Colon (tissue), 2 donors: ENCODE results near the gene KCNF1.

Experiments
- FAIRE-seq: peaks from 2 replicates; lab custom pipeline; 2012; peaks lifted over from hg19 to GRCh38; lab: Jason Lieb, UNC
- donor health status: control.
- donor health status: control.

Gene KCNF1

DNA sequence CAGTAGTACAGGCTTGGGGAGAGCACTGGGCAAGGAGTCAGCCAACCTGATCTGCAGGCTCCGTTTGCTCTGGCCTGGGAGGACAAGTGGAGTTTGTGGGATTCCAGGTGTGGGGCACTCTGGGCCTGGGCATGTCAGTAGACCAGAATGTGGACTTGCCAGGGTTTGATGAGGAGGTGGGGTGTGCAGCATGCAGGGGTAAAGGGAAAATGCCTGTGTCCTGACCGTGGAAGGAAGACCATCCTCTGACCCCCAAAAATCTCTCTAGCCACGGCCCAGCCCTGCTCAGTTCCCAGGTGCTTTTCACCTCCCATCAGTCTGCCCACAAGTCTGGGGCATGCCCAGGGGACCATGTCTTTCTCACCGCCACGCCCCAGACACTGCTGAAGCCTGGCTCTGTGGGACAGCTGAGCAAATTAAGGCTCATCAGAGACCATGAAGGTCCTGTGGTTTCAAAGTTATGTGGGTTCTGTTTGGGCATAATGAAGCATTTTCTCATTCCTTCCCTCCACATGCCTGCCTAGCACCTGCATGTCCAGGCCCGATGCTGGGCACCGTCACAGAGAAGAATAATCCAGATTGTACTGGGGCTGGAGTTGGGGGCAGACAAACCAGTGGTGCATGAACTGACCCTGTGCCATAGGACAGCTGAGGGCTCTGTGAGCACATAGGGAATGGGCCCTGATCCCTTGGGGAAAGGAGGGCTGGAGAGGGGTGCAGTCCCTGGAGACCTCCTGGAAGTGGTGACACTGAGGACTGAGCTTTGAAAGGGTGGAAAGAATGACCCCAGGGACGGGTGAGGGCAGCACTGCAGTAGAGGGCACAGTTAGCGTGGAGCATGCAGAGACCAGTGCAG is 6.5 kb upstream of the KCNF1 start:
- FAIRE-seq: no peak

DNA sequence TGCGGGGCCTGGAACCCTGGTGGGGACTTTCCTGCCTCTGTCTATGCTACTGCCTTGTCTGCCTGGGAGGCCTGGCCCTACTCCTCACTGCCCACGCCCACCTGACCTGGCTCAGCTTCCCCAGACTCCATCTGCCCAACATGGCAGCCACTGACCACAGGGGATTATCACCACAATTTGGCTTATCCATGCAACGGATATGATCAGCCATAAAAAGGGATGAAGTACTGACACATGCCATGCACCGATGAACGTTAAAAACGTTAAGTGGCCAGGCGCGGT is 5.9 kb upstream of the KCNF1 start:
- no peak for FAIRE-seq

DNA sequence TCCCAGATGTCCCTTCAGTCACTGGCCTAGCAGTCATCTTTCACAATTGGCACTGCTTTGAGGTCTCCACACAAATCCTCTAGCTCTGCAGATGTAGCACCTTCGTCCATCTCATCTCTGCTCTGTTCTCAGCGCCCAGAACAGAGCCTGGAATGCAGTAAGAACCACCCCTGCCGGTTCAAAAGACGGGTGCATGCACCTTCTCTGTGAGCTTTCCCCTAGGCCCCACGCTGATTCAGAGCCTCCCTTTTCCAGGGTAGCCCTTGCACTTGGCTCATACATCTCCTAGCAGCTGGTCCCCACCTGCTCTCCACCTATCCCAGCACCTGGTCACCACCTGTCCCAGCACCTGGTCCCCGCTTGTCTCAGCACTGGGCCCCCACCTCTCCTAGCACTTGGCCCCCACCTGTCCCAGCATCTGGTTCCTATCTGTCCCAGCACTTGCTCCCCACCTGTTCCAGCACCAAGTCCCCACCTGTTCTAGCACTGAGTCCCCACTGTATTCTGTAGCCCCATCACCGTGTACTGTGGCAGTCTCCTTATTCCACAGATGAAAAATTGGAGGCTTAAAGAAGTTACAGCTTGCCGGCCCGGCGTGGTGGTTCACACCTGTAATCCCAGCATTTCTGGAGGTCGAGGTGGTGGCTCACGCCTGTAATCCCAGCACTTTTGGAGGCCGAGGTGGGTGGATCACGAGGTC is 4.7 kb upstream of the KCNF1 start:
- no peak for FAIRE-seq

DNA sequence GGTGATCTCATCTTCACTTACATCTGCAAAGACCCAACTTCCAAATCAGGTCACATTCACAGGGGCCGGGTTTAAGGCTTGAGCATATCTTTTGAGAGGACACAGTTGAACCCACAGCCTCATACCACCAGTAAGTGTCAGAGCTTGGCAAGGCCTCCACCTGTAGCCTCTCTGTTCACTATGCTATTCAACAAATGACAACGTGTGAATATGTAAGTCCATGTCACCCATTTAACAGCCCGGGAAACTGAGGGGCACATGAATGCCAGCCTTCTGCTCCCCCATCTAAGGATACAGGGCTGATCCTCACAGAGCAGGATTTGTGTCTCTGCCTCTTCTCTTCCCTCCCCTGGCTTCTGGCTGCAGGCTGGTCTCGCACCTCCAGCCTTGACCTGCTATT is 3.5 kb upstream of the KCNF1 start:
- no peak for FAIRE-seq

DNA sequence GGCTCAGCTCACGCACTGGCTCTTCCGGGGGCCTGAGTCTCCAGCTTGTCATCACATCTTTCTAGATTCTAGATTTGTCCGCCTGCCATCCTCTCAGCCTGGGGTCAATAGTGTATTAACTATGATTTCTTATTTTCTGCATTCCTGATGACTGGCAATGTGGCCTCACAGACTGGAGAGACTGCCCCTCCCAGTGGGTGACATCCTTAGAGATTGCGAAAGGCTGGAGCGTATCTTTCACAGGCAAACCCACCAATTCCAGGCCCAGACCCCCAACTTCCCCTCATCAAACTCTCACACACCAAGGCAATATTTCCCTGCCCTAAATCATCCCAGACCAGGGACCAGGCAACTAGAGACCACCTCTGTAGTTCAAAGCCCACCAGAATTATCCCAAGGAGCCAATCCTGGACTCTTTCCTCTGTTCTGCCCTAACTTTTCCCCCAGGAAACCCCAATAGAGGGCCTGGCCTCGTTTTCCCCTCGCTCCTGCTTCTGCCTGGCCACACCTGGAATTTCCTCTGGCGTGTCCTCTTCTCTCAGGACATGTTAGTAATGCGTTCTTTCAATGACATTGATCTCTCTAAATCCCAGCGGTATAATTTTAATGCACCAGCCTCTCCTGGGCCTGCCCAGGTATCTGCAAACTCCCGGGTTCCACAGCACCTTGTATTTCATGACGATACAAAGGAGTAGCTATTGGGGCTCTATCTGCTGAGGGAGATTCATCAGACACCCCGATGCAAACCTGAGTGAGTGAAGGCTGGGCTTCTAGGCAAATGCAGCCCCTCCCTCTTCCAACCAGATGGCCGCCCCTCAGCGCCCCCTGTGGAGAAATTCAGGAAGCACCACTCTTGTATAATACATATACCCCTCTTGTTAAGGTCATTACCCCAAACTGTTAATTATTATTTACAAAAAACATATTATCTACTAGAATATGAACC is 2.4 kb upstream of the KCNF1 start:
- no peak for FAIRE-seq

DNA sequence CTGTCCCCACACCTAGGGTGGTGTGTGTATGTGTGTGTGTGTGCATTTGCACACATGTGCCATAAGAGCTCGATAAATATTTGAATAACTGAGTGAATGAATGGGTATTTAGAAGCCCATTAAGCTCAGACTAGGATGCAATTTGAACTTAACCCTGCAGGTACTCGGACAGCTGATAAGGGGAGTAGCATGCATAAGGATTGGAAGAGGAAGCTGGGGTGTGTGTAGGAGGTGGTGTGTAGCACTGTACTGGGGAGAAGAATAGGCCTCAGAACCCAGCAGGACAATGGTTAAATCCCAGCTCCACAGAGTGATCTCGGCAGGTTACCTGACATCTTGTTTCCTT is 1.8 kb upstream of the KCNF1 start:
- no peak for FAIRE-seq

DNA sequence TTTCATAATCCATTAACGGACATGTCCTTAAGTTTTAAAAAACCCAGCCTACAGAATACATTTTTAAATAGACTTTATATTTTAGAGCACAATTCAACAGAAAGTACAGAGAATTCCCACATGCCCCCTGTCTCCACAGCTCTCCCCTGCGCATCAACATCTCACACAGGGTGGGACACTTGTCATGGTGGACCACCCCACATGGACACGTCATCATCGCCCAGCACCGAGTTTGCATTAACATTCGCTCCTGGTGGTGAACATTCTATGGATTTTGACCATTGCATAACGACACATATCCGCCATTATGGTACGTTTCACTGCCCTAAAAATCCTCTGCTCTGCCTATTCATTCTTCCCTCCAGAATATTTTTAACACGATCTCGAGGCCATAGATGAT is 1.1 kb upstream of the KCNF1 start:
- no peak for FAIRE-seq

DNA sequence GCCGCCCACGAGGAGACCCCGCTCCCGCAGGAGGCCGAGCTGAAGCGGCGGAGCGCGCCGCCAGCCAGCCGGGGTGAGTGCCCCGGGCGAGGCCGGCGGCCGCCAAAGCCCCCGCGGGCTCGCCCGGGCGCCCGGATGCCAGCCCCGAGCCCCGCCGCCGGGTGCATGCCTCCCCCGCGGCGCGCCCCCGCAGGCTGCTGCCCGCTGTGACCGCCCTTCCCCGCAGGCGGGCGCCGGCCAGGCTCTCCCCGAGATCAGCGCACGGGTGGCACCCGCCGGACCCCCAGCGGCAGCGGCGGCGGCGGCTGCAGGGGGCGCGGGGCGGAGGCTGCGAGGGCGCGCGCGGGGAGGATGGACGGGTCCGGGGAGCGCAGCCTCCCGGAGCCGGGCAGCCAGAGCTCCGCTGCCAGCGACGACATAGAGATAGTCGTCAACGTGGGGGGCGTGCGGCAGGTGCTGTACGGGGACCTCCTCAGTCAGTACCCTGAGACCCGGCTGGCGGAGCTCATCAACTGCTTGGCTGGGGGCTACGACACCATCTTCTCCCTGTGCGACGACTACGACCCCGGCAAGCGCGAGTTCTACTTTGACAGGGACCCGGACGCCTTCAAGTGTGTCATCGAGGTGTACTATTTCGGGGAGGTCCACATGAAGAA is 470 bp downstream of the KCNF1 start:
- no peak for FAIRE-seq

DNA sequence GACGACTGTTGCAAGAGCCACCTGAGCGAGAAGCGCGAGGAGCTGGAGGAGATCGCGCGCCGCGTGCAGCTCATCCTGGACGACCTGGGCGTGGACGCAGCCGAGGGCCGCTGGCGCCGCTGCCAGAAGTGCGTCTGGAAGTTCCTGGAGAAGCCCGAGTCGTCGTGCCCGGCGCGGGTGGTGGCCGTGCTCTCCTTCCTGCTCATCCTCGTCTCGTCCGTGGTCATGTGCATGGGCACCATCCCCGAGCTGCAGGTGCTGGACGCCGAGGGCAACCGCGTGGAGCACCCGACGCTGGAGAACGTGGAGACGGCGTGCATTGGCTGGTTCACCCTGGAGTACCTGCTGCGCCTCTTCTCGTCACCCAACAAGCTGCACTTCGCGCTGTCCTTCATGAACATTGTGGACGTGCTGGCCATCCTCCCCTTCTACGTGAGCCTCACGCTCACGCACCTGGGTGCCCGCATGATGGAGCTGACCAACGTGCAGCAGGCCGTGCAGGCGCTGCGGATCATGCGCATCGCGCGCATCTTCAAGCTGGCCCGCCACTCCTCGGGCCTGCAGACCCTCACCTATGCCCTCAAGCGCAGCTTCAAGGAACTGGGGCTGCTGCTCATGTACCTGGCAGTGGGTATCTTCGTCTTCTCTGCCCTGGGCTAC is 1.2 kb downstream of the KCNF1 start:
- no peak for FAIRE-seq

DNA sequence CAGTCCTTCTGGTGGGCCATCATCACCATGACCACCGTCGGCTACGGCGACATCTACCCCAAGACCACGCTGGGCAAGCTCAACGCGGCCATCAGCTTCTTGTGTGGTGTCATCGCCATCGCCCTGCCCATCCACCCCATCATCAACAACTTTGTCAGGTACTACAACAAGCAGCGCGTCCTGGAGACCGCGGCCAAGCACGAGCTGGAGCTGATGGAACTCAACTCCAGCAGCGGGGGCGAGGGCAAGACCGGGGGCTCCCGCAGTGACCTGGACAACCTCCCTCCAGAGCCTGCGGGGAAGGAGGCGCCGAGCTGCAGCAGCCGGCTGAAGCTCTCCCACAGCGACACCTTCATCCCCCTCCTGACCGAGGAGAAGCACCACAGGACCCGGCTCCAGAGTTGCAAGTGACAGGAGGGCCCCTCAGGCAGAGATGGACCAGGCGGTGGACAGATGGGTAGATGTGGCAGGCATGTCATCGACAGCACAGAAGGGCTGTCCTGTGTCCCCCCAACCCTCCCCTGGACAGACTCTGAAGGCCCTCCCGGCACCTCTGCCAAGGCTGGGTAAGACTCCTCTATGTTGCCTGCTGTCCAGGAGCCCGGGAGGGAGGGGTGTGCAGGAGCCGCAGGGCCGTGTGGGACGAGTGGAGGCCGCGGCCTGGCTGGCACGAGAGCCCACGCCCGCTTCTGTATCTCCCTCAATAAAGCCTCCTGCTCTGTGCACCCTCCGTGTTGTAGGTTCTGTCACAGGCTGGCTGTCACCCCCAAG is 2.0 kb downstream of the KCNF1 start:
- no peak for FAIRE-seq

DNA sequence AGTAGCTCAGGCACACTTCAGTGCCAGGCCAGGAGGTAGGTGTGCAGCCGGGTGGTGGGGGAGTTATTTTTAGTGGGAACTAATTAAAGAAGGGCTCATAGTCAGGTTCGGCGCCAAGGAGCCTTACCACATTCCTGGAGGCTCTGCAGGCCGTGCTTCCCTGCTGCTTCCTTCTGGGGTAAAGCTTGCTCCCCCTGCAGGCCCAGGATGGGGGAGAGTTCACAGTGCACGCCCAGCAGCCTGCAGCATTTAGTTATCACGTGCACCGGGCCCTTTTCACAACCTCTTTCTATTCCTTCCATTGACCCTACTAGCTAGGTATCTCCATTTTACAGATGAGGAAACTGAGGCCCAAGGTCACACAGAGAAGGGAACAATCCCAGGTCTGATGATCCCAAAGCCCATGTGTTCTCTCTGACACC is 2.5 kb downstream of the KCNF1 start:
- FAIRE-seq: no peak

DNA sequence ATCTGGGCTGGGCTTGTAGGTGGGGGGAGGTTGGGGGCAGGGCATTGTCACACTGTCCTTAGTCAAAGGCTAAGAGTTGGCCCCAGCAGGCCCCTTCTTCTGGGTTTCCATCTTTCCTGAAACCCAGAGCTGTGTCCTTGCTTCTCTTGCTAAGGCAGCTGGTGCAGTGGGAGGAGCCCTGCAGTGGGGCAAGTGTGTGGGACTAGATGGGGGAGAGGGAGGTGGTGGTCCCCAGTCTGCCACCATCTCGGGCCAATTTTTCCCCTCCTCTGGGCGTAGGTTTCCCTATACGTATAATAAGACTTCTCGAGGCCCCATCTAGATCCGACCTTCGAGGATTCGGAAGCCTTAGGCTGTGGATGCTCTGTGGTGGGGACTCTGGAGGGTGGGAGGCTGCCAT is 3.5 kb downstream of the KCNF1 start:
- FAIRE-seq: no peak

DNA sequence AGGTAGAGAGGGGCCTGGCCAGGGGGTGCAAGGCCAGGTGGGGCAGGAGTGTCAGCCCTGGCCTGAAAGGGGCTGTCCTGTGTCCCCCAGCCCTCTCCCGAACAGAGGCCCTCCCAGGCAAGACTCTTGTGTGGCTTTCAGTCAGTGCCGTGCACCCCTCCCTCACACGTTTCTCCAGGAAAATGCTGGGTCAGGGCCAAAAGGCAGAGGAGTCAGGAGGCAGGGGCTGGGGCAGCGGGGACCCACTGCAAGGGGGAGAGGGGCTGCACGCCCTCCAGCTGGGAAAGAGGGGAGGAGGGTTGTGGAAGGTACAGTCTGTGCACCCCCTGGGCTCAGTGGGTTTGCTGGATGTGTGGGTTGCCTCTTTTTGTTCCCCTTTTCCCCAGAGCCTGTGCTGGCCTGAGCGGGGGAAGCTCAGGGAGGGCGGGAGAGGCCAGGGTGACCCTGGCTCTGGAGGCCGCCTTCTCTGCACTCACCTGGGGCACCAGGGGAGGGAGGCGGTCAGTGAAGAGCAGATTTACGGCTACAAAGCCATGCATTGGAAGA is 4.1 kb downstream of the KCNF1 start:
- no peak for FAIRE-seq

DNA sequence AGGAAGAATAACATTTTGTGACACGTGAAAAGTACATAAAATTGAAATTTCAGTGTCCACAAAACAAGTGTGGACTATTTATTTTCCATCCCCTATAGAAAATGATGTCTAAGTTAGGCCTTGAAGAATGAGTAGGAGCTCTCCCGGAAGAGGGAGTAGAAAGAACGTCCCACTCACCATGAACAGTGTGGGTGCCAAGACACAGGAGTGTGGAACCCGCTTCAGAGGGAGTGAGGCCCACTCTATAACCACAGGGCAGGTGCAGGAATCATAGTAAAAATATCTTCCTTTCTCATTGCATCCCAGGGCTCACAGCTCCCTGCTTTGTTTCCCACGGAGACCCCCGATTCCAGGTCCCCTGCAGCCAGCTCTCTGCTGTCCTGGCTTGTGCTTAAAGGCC is 5.2 kb downstream of the KCNF1 start:
- FAIRE-seq: no peak

DNA sequence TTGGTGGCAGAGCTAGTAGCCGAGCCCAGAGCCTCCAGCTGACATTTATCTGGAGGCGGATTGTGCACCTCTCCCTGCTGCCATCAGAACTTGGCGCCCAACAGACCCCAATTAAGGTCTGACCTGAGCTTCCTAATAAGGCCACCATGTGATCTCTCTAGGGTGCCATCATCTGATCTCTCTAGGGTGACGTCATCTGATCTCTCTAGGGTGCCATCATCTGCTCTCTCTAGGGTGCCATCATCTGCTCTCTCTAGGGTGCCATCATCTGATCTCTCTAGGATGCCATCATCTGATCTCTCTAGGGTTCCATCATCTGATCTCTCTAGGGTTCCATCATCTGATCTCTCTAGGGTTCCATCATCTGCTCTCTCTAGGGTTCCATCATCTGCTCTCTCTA is 6.2 kb downstream of the KCNF1 start:
- FAIRE-seq: no peak

DNA sequence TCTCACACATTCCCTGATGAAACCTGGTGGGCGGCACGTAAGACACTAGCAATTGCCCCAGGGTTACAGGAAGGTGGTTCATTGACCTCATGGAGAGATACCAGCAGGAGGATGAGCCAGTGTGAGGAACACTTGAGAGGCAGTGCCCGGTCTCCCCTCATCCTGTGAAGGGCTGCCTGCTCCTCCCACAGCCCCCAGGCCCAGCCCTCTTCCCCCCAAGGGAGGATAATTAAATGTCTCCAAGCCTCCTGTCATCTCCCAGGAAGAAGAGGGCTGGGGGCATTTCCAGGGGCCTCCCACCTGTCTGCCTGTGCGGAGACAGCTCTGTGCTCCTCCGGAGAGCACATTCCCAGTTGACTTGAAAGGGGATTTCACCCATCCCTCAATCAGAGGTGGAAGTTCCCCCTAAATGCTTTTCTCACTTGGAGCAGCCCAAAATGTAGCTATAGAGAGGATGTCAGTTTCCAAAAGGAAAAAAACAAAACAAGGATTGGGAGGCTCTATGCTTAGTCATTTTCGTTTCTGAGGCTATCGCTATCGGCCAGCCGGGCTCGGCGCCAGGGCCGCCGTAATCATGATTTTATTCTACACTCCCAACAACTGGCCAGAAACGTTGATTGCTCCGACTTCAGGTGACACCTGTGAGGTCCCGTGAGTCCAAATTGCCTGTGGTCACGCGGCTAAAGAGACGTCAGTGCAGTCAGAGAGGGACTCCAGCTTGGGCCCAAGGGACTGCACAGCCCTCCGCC is 7.1 kb downstream of the KCNF1 start:
- no peak for FAIRE-seq

DNA sequence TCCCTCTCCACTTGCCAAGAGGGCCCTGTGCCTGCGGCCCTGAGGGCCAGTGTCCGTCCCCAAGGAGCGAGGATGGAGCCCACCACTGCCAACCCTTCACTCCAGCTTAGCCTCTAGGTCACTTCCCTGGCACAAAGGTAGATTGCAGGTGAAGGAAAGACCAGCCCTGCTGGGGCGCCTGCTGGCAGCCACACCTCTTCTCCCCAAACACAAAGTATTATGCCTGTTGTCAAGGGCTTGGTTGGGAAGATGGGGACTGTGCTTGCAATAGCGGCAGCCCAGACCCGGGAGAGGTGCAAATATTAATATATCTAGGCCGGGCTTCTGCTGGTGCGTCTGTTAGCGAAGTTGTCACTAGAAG is 7.7 kb downstream of the KCNF1 start:
- FAIRE-seq: no peak

DNA sequence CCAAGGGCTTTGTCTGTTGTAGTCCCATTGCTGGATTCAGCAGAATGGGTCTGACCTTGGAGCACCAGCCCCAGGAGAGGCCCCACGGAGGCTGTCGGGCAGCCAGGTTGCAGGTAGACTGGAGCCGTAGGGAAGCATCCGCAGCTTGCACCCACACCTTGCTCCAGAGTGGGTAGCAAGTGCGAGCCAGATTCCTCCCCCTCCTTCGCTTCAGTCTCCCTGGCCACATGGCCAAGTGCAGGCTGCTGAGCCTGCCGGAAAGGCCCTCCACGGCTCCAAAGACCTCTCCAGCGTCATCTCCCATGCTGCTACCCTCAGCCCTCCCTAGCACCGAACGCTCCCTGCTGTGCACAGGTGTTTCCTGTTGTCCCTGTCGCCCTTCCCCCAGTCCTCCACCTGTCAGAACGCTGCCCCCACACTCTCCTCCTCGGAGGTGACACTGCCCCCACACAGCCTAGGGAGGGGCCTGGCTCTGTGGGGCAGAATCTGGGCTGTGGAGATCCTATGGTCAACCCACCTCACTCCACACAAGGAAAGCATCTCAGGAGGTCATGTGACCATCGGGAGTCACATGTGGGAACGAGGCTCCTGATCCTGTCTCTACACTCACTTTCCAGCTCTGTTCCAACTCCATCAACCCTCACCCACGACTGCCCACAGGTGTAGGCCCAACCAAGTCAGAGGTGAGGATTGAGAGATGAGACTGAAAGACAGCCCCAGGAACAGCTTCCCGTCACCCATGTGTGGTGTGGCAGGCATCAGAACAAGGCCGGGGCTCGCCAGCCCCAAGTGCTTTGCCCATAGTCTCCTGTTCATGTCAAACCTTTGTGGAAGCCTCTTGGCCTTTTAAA is 8.3 kb downstream of the KCNF1 start:
- FAIRE-seq: no peak

DNA sequence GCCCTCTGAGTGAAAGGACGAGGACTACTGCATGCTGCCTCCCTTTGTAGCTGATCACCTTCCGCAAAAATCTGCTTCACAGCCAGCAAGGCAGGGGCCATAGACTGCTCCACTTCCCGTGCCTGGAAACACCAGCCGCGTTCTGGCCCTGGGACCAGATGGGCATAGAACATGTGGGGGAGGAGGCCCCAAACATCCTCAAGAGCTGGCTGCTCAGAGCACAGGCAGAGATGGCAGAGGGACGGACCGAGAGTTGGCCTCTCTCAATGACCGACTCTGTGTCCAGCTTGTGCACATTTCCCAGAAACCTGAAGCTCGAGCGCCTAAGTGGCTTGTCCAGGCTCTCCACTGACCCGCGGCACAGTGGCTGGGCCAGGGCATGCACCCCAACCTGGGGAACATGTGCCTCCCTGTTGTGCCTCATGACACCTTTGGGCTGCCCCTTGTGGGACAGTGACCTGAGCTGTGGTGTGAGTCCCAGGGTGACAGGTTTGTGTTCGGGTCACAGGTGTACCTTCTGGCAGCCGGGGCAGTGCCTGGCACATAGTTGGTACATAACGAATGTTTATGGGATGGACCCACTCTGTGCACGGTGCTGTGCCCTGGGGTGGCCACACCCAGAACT is 9.1 kb downstream of the KCNF1 start:
- no peak for FAIRE-seq
